HepG2 (cell line): Measurements from ENCODE around the gene AARSD1. TPM values are rescaled to one million over a fixed set of nuclear protein-coding genes. Genes with fewer than 3 reads are reported as not detected.

Experiments
- ATAC-seq: fragments of 200-7000 bp; cut with Tn5 transposase; 3 replicates; pipeline ENCODE4 v1.9.1; 2020; ENCODE audit warnings: mild to moderate bottlenecking, moderate library complexity
- BruUV-seq: library from RNA; stranded (reverse); fragments of 400-500 nt; replicated peaks from 2 replicates; lab custom pipeline; 2021; lab: Mats Ljungman, UMichigan
- CTCF ChIA-PET: fragments of 300-600 bp; formaldehyde crosslinking; extraction: SDS; loops from one replicate; lab custom pipeline; 2021; ENCODE audit warnings: low total read pairs, inconsistent platforms, low intra/inter-chr PET ratio; lab: Yijun Ruan, JAX
- POLR2A ChIA-PET: fragments of 350-600 bp; sonication (Branson Sonifier 250); formaldehyde crosslinking; loops from one replicate; lab custom pipeline; 2020; ENCODE audit warnings: antibody characterized with exemption, inconsistent platforms; lab: Yijun Ruan, JAX
- DNase-seq: peaks from one replicate; pipeline ENCODE4 v3.0.0-alpha.2; 2015; ENCODE audit warnings: low spot score
- FAIRE-seq: peaks from 3 replicates; lab custom pipeline; 2011; peaks lifted over from hg19 to GRCh38; lab: Jason Lieb, UNC
- H2AFZ ChIP-seq: one replicate; pipeline ENCODE4 v1.6.1; 2011; ENCODE audit warnings: low read length, inconsistent platforms
- H3K27ac ChIP-seq: fragments of 300-600 bp; 3 replicates; pipeline ENCODE4 v1.8.0; 2011; ENCODE audit warnings: mixed run types, mild to moderate bottlenecking, mixed read lengths, low read length, inconsistent platforms; ENCODE audit not compliant: insufficient read depth; ENCODE audit errors: extremely low read length
- H3K27me3 ChIP-seq, 2 experiments: fragments of 200-600 bp in 1 of 2; 2 replicates in 1 of 2; 3 replicates in 1 of 2; pipeline versions ENCODE4 v1.6.0 to v1.8.0; 2011; ENCODE audit warnings: low read length in 2 of 2, mild to moderate bottlenecking in 2 of 2, moderate library complexity in 2 of 2, inconsistent platforms in 1 of 2; ENCODE audit not compliant: insufficient read depth in 2 of 2, control insufficient read depth in 1 of 2
- H3K36me3 ChIP-seq, 2 experiments: fragments of 200-600 bp in 1 of 2; replicated peaks in 1 of 2; 2 replicates in 1 of 2; 3 replicates in 1 of 2; pipeline versions ENCODE4 v1.5.1 to v1.8.0; 2011; ENCODE audit warnings: low read length in 2 of 2, inconsistent platforms in 1 of 2; ENCODE audit not compliant: insufficient read depth in 2 of 2, control insufficient read depth in 1 of 2
- H3K4me1 ChIP-seq: 2 replicates; pipeline ENCODE4 v1.5.1; 2012; ENCODE audit warnings: low read length, inconsistent platforms; ENCODE audit not compliant: insufficient read depth
- H3K4me2 ChIP-seq: 2 replicates; pipeline ENCODE4 v1.6.0; 2011; ENCODE audit warnings: low read depth, low read length, inconsistent platforms
- H3K4me3 ChIP-seq, 3 experiments: fragments of 200-600 bp in 1 of 3; sonication (generic), shearing (Covaris generic) in 1 of 3; replicated peaks in 1 of 3; 2 replicates each; pipeline ENCODE4 v1.5.1; 2011 to 2016; ENCODE audit warnings: low read length in 3 of 3, inconsistent platforms in 2 of 3, low read depth in 2 of 3, mild to moderate bottlenecking in 2 of 3, control low read depth in 1 of 3, mixed read lengths in 1 of 3; ENCODE audit not compliant: insufficient read depth in 1 of 3
- H3K79me2 ChIP-seq: one replicate; pipeline ENCODE4 v1.6.1; 2011; ENCODE audit warnings: low read length, inconsistent platforms; ENCODE audit not compliant: insufficient read depth
- H3K9ac ChIP-seq: 2 replicates; pipeline ENCODE4 v1.6.0; 2011; ENCODE audit warnings: mild to moderate bottlenecking, low read depth, low read length, inconsistent platforms; ENCODE audit not compliant: insufficient read depth
- H3K9me3 ChIP-seq: 2 replicates; pipeline ENCODE4 v1.5.1; 2012; ENCODE audit warnings: mild to moderate bottlenecking, low read length
- H4K20me1 ChIP-seq: 2 replicates; pipeline ENCODE4 v1.6.0; 2011; ENCODE audit warnings: inconsistent platforms, mild to moderate bottlenecking, low read length, moderate library complexity; ENCODE audit not compliant: insufficient read depth
- MAFF ChIP-seq: IDR thresholded peaks from 2 replicates; pipeline ENCODE4 v1.6.1; 2011; ENCODE audit warnings: low read depth, low read length, improper control_type of control experiment
- MAFK ChIP-seq, 2 experiments: IDR thresholded peaks in 1 of 2; conservative IDR thresholded peaks in 1 of 2; 2 replicates each; pipeline ENCODE4 v1.6.1; 2011; ENCODE audit warnings: improper control_type of control experiment in 2 of 2, low read length in 2 of 2
- ZNF432 ChIP-seq: sonication (generic); formaldehyde crosslinking; IDR thresholded peaks from 2 replicates; pipeline ENCODE4 v1.5.0; 2020; ENCODE audit warnings: missing genetic modification reagents, mild to moderate bottlenecking, borderline replicate concordance
- WGBS: methylation state at CpG from one replicate; pipeline ENCODE4 v1.1.6; 2017; ENCODE audit warnings: low lambda C conversion rate; 5-methylcytosine and 5-hydroxymethylcytosine counted together
- in situ Hi-C: cut with HindIII; loops from 2 replicates; pipeline ENCODE4 v1.10.0; 2017; ENCODE audit warnings: low pct_unique_long_range_greater_than_20kb; ENCODE audit not compliant: extremely low pct_ligation_motif_present
- intact Hi-C: fragments of 100-400 bp; cut with micrococcal nuclease; formaldehyde crosslinking; loops from one replicate; pipeline ENCODE4 v1.10.0; 2022; ENCODE audit not compliant: unreplicated experiment
- polyA plus RNA-seq, 8 experiments: library from polyadenylated mRNA; depleted of rRNA in 3 of 8; stranded (reverse) in 7 of 8; unstranded in 1 of 8; fragments of >200 nt; fragmentation: Illumina TruSeq in 4 of 8; extraction: Trizol in 4 of 8; gene quantifications; 2 replicates each; pipeline versions ENCODE4 v1.2.1 to v1.2.3, GENCODE V29; 2011 to 2016; ENCODE audit warnings: low read depth in 4 of 8, missing spikeins in 1 of 8, mixed read lengths in 1 of 8; ENCODE audit not compliant: insufficient read depth in 1 of 8
- total RNA-seq, 5 experiments: library from RNA; depleted of rRNA; stranded (reverse); fragments of >200 nt; fragmentation: Illumina TruSeq; extraction: Trizol; gene quantifications; 2 replicates each; pipeline ENCODE4 v1.2.3, GENCODE V29; 2016; ENCODE audit warnings: low read depth in 1 of 5
- TF ChIP-seq, protein P1 (sequence below): sonication (generic); formaldehyde crosslinking; IDR thresholded peaks from 2 replicates; pipeline ENCODE4 v1.5.0; 2020; ENCODE audit warnings: mild to moderate bottlenecking, missing genetic modification reagents, borderline replicate concordance

The AARSD1 gene
- total and polyA plus RNA-seq, 2 of the 13 experiments (the other 11 are each of a cell fraction or from before 2014, with no cell fraction given), result 24.7 to 29.3 TPM

DNA sequence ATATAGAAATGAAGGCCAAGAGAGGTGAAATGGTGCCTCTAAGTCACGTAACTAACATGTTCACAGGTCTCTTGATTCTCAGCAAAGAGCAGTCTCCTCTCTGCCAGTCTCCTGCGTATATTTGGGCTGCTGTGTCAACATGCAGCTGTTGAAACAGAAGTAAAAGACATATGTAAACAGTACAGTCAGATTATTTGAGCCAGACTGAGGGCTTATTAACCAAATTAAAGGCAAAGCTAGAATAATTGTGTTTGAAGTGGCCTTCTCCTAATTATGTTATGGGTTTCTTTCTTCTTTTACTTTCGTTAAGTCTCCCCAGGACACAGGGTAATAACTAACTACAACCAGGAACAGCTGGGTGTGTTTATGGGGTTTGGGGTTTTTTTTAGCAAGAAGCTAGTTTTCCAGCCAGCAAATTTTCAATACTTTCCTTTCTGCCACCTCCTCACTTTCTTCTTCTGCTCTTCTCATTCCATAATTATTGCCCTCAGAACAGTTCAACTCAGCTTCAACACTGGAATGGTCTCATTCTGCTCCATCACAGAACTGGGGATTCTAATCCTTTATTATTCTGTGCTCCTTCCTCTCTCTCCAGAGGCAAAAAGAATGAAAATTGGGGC, 45.2 kb downstream of the AARSD1 start (continued):
- TF ChIP-seq, protein P1, sequence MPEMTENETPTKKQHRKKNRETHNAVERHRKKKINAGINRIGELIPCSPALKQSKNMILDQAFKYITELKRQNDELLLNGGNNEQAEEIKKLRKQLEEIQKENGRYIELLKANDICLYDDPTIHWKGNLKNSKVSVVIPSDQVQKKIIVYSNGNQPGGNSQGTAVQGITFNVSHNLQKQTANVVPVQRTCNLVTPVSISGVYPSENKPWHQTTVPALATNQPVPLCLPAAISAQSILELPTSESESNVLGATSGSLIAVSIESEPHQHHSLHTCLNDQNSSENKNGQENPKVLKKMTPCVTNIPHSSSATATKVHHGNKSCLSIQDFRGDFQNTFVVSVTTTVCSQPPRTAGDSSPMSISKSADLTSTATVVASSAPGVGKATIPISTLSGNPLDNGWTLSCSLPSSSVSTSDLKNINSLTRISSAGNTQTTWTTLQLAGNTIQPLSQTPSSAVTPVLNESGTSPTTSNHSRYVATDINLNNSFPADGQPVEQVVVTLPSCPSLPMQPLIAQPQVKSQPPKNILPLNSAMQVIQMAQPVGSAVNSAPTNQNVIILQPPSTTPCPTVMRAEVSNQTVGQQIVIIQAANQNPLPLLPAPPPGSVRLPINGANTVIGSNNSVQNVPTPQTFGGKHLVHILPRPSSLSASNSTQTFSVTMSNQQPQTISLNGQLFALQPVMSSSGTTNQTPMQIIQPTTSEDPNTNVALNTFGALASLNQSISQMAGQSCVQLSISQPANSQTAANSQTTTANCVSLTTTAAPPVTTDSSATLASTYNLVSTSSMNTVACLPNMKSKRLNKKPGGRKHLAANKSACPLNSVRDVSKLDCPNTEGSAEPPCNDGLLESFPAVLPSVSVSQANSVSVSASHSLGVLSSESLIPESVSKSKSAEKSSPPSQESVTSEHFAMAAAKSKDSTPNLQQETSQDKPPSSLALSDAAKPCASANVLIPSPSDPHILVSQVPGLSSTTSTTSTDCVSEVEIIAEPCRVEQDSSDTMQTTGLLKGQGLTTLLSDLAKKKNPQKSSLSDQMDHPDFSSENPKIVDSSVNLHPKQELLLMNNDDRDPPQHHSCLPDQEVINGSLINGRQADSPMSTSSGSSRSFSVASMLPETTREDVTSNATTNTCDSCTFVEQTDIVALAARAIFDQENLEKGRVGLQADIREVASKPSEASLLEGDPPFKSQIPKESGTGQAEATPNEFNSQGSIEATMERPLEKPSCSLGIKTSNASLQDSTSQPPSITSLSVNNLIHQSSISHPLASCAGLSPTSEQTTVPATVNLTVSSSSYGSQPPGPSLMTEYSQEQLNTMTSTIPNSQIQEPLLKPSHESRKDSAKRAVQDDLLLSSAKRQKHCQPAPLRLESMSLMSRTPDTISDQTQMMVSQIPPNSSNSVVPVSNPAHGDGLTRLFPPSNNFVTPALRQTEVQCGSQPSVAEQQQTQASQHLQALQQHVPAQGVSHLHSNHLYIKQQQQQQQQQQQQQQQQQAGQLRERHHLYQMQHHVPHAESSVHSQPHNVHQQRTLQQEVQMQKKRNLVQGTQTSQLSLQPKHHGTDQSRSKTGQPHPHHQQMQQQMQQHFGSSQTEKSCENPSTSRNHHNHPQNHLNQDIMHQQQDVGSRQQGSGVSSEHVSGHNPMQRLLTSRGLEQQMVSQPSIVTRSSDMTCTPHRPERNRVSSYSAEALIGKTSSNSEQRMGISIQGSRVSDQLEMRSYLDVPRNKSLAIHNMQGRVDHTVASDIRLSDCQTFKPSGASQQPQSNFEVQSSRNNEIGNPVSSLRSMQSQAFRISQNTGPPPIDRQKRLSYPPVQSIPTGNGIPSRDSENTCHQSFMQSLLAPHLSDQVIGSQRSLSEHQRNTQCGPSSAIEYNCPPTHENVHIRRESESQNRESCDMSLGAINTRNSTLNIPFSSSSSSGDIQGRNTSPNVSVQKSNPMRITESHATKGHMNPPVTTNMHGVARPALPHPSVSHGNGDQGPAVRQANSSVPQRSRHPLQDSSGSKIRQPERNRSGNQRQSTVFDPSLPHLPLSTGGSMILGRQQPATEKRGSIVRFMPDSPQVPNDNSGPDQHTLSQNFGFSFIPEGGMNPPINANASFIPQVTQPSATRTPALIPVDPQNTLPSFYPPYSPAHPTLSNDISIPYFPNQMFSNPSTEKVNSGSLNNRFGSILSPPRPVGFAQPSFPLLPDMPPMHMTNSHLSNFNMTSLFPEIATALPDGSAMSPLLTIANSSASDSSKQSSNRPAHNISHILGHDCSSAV (CRISPR knock-in tag), result no peak

DNA sequence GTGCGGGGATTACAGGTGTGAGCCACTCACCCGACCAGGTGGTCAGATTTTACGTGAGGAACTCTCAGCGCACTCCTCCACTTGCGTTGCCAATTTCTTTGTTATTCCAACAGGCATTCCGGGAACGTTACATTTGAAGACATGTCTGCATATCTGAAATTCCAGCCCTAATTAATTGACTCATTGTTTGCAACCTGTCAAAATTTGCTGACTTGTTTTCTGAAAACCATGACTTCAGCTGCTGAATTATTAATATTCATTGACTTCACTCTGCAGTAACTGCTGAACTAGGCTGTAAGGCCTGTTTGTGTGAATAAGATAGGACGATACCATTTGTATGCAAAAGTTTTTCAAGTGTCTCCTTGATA, 47.0 kb downstream of the AARSD1 start:
- H3K27ac ChIP-seq, result no peak overlapping the region
- no peaks in the 10 kb centered on the region for H4K20me1 ChIP-seq
- no peak overlapping the region for H3K4me2 ChIP-seq
- intact Hi-C loops, result no loop called here
- ATAC-seq (no peak), FAIRE-seq (no peak), DNase-seq (no peak)
- no peak overlapping the region for H3K4me3 ChIP-seq
- no TSS peak for BruUV-seq
- no peak overlapping the region for H3K9ac ChIP-seq
- in situ Hi-C loops, result no loop called here
- no peaks in the 10 kb centered on the region for H3K79me2 ChIP-seq
- 71% methylated on average over 8 of the region's 8 CpGs for WGBS
- TF ChIP-seq MAFF (peak; percentile 70), MAFK (conservative IDR thresholded peaks at IDR 0.05 in 1 of 2, IDR thresholded peaks at IDR 0.05 in 1 of 2; ENCODE audit: low read length in 2 of 2) (peak in 1 of 2 experiments; percentile 71; a peak in 3 of 4 replicates), ZNF432 (no peak)
- H3K27me3 ChIP-seq, result no peaks in the 10 kb centered on the region
- POLR2A ChIA-PET, result interaction anchor here (3.9 kb wide), 1 partner anchor 12 kb away, joined by 31 read pairs; no protein-coding TSS in a partner anchor
- CTCF ChIA-PET, result no interaction called here
- H3K36me3 ChIP-seq, result no peaks in the 10 kb centered on the region
- no peaks in the 10 kb centered on the region for H3K9me3 ChIP-seq
- peaks cover 52% of the 10 kb centered on the region for H3K4me1 ChIP-seq
- H2AFZ ChIP-seq, result no peak overlapping the region
